PFSK-1 (cell line): ENCODE results near the gene C1orf52.

Experiments used
- FOXP2 ChIP-seq: optimal IDR thresholded peaks from 2 replicates; pipeline ENCODE3; 2011; ENCODE audit warnings: borderline replicate concordance, control low read depth, inconsistent platforms; ENCODE audit not compliant: insufficient read depth; ENCODE audit errors: extremely low read length, extremely low read depth
- POLR2AphosphoS5 ChIP-seq: IDR thresholded peaks from 2 replicates; pipeline ENCODE4 v1.6.1; 2012; ENCODE audit warnings: low read depth, mild to moderate bottlenecking, control low read depth, low read length, moderate library complexity
- SIN3A ChIP-seq: IDR thresholded peaks from 2 replicates; pipeline ENCODE4 v1.6.1; 2012; ENCODE audit warnings: mild to moderate bottlenecking, low read length, moderate library complexity, borderline replicate concordance; ENCODE audit not compliant: insufficient read depth
- TAF1 ChIP-seq: IDR thresholded peaks from 2 replicates; pipeline ENCODE4 v1.6.1; 2012; ENCODE audit warnings: low read length, control low read depth, borderline replicate concordance; ENCODE audit not compliant: insufficient read depth
- TF ChIP-seq, protein P1 (sequence below), 2 experiments: IDR thresholded peaks; 2 replicates each; pipeline versions ENCODE4 v1.6.1 to v1.8.0; 2011 to 2012; ENCODE audit warnings: low read depth in 2 of 2, low read length in 2 of 2, control low read depth in 1 of 2, inconsistent platforms in 1 of 2, mild to moderate bottlenecking in 1 of 2, moderate library complexity in 1 of 2; ENCODE audit not compliant: insufficient read depth in 1 of 2

Gene C1orf52

GRCh38 chr1:85262985-85263384, 3.5 kb upstream of the C1orf52 start:
- no peak for TF ChIP-seq SIN3A
- TF ChIP-seq TAF1, result no peak
- no peak for TF ChIP-seq POLR2AphosphoS5
- TF ChIP-seq, protein P1, sequence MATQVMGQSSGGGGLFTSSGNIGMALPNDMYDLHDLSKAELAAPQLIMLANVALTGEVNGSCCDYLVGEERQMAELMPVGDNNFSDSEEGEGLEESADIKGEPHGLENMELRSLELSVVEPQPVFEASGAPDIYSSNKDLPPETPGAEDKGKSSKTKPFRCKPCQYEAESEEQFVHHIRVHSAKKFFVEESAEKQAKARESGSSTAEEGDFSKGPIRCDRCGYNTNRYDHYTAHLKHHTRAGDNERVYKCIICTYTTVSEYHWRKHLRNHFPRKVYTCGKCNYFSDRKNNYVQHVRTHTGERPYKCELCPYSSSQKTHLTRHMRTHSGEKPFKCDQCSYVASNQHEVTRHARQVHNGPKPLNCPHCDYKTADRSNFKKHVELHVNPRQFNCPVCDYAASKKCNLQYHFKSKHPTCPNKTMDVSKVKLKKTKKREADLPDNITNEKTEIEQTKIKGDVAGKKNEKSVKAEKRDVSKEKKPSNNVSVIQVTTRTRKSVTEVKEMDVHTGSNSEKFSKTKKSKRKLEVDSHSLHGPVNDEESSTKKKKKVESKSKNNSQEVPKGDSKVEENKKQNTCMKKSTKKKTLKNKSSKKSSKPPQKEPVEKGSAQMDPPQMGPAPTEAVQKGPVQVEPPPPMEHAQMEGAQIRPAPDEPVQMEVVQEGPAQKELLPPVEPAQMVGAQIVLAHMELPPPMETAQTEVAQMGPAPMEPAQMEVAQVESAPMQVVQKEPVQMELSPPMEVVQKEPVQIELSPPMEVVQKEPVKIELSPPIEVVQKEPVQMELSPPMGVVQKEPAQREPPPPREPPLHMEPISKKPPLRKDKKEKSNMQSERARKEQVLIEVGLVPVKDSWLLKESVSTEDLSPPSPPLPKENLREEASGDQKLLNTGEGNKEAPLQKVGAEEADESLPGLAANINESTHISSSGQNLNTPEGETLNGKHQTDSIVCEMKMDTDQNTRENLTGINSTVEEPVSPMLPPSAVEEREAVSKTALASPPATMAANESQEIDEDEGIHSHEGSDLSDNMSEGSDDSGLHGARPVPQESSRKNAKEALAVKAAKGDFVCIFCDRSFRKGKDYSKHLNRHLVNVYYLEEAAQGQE (IDR thresholded peaks at IDR 0.05; ENCODE audit: insufficient read depth in 1 of 2, low read depth in 2 of 2, low read length in 2 of 2), result no peak
- no peak for TF ChIP-seq FOXP2

DNA sequence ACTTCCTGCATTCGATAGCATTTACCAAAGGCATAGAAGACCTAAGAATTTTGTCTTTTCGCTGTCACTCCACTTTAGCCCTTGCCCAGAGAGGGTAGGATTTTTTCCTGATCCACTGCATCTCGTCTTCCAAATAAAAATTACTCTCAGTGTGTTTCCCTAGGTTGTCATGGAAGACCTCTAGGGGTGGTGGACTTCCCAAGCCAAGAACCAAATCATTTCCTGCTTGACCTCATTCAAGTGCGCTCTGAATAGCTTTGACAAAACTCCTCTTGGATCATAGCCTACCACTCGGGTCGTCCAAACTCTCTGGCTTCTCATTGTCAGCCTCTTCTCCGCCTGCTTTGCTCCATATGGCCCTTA, 431 bp upstream of the C1orf52 start:
- TF ChIP-seq, protein P1 (IDR thresholded peaks at IDR 0.05; ENCODE audit: insufficient read depth in 1 of 2, low read depth in 2 of 2, low read length in 2 of 2), result no peak
- no peak for TF ChIP-seq TAF1
- TF ChIP-seq SIN3A, result no peak
- TF ChIP-seq FOXP2, result no peak

GRCh38 chr1:85258536-85259117, 835 bp downstream of the C1orf52 start:
- TF ChIP-seq, protein P1 (IDR thresholded peaks at IDR 0.05; ENCODE audit: insufficient read depth in 1 of 2, low read depth in 2 of 2, low read length in 2 of 2), result no peak
- no peak for TF ChIP-seq POLR2AphosphoS5
- no peak for TF ChIP-seq SIN3A
- TF ChIP-seq TAF1, result no peak
- TF ChIP-seq FOXP2, result no peak

GRCh38 chr1:85245891-85246290, 13.6 kb downstream of the C1orf52 start:
- TF ChIP-seq, protein P1 (IDR thresholded peaks at IDR 0.05; ENCODE audit: insufficient read depth in 1 of 2, low read depth in 2 of 2, low read length in 2 of 2), result no peak
- TF ChIP-seq TAF1 (no peak), SIN3A (no peak), FOXP2 (no peak), POLR2AphosphoS5 (no peak)

- TF ChIP-seq, protein P1 (IDR thresholded peaks at IDR 0.05; ENCODE audit: insufficient read depth in 1 of 2, low read depth in 2 of 2, low read length in 2 of 2), result no peak
- TF ChIP-seq POLR2AphosphoS5 (no peak), FOXP2 (no peak), SIN3A (no peak), TAF1 (no peak)
Observed at GRCh38 chr1:85245456-85245855, 14.0 kb downstream of the C1orf52 start.
